GM12801 (cell line): ENCODE results near the gene PITPNM2.

Source experiments
- TF ChIP-seq, protein P1 (sequence below): IDR thresholded peaks from one replicate; pipeline ENCODE4 v1.5.1; 2011; ENCODE audit warnings: control low read depth; ENCODE audit not compliant: insufficient read length; ENCODE audit errors: extremely low read depth

The PITPNM2 gene

DNA sequence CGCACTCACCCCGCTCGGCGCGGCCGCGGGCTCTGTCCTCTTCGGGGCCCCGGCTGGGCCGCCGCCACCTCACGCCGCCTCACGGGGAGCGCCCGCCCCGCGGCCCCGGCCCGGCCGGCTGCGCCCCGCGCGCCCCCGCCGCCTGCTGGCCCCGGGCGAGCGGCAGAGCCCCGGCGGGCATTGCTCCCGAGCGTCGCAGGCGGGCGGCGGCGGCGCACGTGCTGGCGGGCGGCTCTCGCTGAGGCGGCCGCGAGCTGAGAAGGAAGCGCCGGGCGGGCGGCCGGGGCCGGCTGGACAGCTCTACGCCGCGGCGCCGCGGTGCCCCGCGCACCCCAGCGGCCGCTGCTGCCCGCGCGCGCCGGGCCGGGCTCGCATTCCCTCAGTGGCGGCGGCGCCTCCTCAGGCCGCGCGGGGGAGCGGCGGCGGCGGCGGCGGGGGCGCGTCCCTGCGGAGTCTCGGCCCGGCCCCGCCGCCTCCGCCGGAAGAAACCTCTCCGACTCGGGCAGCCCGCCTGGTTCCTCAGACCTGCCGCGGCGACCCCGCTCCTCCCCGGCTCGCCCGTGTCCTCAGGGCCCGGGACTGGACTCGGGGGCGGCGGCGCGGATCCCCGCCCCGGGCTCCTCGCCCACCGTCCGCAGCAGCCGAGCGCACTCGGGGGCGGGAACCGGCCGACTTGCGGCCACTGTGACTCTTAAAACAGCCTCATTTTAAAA is at the start of gene PITPNM2:
PITPNM2 (minus strand) TSS at position 347 of the 713 bp plus-strand sequence. CDS start 116,500 bp downstream, outside the sequence.
- TF ChIP-seq, protein P1, sequence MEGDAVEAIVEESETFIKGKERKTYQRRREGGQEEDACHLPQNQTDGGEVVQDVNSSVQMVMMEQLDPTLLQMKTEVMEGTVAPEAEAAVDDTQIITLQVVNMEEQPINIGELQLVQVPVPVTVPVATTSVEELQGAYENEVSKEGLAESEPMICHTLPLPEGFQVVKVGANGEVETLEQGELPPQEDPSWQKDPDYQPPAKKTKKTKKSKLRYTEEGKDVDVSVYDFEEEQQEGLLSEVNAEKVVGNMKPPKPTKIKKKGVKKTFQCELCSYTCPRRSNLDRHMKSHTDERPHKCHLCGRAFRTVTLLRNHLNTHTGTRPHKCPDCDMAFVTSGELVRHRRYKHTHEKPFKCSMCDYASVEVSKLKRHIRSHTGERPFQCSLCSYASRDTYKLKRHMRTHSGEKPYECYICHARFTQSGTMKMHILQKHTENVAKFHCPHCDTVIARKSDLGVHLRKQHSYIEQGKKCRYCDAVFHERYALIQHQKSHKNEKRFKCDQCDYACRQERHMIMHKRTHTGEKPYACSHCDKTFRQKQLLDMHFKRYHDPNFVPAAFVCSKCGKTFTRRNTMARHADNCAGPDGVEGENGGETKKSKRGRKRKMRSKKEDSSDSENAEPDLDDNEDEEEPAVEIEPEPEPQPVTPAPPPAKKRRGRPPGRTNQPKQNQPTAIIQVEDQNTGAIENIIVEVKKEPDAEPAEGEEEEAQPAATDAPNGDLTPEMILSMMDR = no peak

DNA sequence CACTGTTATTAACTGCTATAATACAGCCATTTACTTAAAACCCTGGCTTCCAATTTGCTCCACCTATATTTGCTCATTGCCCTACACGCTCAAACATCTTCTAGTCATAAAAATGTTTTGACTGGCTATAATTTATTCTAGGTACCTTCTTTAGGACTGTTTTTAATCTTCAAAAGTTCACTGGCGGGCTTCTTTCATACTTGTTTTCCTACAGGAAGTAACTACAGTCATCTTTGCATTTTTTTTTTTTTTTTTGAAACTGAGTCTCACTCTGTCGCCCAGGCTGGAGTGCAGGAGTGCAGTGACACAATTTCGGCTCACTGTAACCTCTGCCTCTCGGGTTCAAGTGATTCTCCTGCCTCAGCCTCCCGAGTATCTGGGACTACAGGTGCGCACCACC is 49.5 kb upstream of the PITPNM2 start:
- TF ChIP-seq, protein P1 = no peak

DNA sequence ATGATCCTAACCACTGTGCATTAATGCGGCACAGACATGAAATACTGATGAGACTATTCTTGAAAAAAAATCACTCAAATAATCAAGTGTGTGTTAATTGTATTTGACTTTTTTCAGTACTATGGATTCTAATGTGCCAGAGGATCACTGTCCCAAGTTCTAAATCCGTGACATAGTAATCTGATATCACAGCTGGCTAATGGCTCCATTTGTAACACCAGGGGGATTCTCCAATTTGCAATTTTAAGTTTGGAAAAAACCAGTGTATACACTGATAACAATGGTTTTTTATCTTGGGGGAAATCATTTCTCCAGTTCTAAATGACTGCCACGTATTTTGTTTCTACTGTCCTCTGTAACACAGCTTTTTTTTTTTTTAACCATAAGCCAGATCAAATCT is 49.0 kb upstream of the PITPNM2 start:
- TF ChIP-seq, protein P1 = no peak

DNA sequence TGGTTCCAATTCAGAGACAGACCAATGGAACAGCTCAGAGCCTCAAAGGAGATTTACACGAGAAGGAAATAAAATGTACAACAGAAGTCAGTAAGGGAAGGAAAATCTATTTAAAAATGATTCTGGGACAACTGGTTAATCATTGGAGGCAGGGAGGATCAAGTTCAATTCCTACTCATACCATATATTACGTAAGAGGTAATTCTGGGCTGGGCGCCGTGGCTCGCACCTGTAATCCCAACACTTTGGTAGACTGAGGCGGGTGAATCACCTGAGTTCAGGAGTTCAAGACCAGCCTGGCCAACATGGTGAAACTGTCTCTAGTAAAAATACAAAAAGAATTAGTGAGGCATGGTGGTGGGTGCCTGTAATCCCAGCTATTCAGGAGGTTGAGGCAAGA is 36.7 kb upstream of the PITPNM2 start:
- TF ChIP-seq, protein P1 = no peak

DNA sequence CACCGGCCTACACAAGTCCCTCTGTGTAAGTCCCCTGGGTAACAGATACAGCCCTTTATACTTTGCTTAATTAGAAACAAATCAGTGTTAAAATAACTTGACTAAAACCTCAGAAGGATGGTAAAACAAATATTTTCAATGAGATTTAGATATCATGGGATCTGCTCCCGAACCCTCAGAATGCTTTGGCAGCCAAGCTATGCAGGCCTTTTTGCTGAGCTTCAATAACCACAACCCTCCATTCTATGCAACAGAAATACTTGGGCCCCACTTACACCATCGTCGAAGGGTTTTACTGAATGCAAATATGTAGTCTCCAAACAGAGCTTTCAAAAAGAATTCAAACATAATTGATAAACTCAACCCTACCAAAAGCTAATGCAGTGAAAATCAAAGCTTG is 29.3 kb upstream of the PITPNM2 start:
- TF ChIP-seq, protein P1 = no peak

DNA sequence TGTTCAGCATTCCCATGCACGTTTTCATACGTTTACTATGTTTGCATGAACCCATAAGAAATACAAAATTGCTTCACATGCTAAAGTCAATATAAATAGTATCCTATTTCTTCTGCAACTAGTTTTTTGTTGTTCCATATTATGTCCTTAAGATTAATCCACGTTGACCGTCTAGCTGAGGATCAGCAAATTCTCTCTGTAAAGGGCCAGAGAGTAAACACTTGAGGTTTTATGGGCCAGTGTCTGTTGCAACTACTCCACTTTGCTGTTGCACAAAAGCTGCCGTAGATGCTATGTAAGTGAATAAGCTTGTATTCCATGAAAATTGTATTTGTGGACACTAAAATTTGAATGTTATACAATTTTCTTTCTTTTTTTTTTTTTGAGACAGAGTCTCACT is 21.1 kb upstream of the PITPNM2 start:
- TF ChIP-seq, protein P1 = no peak

DNA sequence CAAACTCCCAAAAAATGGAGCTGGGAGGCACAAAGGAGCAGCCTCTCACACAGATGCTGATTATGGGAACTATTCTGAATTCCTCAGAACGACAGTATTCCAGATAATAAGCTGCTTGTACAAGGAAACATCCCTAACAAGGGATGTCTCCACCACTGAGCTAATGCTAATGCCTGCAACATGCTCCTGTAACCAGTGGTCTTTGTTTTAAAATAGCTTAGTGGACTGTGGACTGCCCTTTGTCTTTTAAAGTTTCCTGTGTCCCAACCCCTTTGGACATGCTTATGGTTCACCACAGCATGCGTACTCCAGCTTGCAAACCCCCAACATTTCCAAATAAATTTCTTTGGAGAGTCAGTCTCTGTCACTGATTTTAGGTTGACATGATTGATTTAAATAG is 16.4 kb upstream of the PITPNM2 start:
- TF ChIP-seq, protein P1 = no peak
